Measurements from ENCODE around the gene RHOT2. TPM values are rescaled to one million over a fixed set of nuclear protein-coding genes. Genes with fewer than 3 reads are reported as not detected.

RHOT2 gene
- total RNA-seq, 1 experiment from 2014 or later = 98.5 TPM

DNA sequence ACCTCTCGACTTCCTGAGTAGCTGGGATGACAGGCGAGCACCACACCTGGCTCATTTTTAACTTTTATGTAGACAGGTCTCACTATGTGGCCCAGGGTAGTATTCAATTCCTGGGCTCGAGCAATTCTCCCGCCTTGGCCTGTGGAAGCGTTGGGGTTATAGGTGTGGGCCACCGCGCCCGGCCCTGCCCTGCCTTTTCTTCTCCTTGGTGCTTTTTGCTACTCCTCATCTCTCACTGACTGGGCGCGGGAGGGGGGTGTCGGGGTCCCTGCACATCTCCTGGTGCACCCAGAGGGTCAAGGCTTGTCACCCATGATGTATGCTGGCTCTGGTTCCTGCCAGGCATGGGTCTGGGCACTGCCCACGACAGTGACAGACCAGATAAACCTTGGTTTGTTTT lies 23.4 kb upstream of the RHOT2 start:
- no peak for ATAC-seq
- peak overlapping the region; percentile 33; the same call in 1 of the 2 replicates for H3K9ac ChIP-seq (ENCODE audit: low read length)
- H3K4me3 ChIP-seq (replicated peaks in 1 of 2; ENCODE audit: low read depth in 1 of 2, low read length in 2 of 2) = no peak overlapping the region
- TF ChIP-seq TCF7L2 (IDR thresholded peaks at IDR 0.05; ENCODE audit: borderline replicate concordance, extremely low read depth, insufficient read depth, insufficient read length) = no peak
- no peak for TF ChIP-seq EGR1 (IDR thresholded peaks at IDR 0.05; ENCODE audit: low read depth)
- no peak for TF ChIP-seq RAD21 (IDR thresholded peaks at IDR 0.05; ENCODE audit: low read depth)
- TF ChIP-seq, protein P1, sequence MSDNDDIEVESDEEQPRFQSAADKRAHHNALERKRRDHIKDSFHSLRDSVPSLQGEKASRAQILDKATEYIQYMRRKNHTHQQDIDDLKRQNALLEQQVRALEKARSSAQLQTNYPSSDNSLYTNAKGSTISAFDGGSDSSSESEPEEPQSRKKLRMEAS (IDR thresholded peaks at IDR 0.05) = no peak
- H4K20me1 ChIP-seq (ENCODE audit: insufficient read depth) = no peaks in the 10 kb centered on the region
- no peaks in the 10 kb centered on the region for H3K36me3 ChIP-seq (ENCODE audit: control insufficient read depth in 1 of 2, insufficient read depth in 2 of 2, low read length in 2 of 2)
- no peak for DNase-seq (ENCODE audit: low read depth, low spot score)
- BruUV-seq (replicated peaks) = no TSS peak
- peaks cover 23% of the 10 kb centered on the region for H3K79me2 ChIP-seq (ENCODE audit: insufficient read depth, low read length)
- POLR2A ChIA-PET = no interaction called here
- intact Hi-C loops (cut with micrococcal nuclease) = no loop called here
- no peak overlapping the region for H2AFZ ChIP-seq (ENCODE audit: low read depth, low read length, poor library complexity, severe bottlenecking)
- H3K9me3 ChIP-seq (ENCODE audit: control insufficient read depth in 1 of 2, insufficient read depth in 1 of 2, low read depth in 1 of 2, low read length in 2 of 2) = no peaks in the 10 kb centered on the region
- H3K9me2 ChIP-seq (ENCODE audit: insufficient read depth) = no peaks in the 10 kb centered on the region
- peak overlapping the region; percentile 96 for H3K27ac ChIP-seq (ENCODE audit: low read depth, low read length)
- RAD21 ChIA-PET (ENCODE audit: low non-redundant PET in 1 of 2, low total read pairs in 2 of 2, uncharacterized antibody in 2 of 2, unreplicated experiment in 2 of 2) = no interaction called here
- H3K4me2 ChIP-seq (ENCODE audit: low read length) = peak overlapping the region; percentile 54
- CTCF ChIA-PET = no interaction called here
- no peaks in the 10 kb centered on the region for H3K27me3 ChIP-seq (ENCODE audit: insufficient read depth, low read length)
- H3K4me1 ChIP-seq (ENCODE audit: control insufficient read depth in 1 of 2, insufficient read depth in 2 of 2, low read length in 2 of 2) = peaks cover 14 to 51% of the 10 kb centered on the region in 2 experiments

DNA sequence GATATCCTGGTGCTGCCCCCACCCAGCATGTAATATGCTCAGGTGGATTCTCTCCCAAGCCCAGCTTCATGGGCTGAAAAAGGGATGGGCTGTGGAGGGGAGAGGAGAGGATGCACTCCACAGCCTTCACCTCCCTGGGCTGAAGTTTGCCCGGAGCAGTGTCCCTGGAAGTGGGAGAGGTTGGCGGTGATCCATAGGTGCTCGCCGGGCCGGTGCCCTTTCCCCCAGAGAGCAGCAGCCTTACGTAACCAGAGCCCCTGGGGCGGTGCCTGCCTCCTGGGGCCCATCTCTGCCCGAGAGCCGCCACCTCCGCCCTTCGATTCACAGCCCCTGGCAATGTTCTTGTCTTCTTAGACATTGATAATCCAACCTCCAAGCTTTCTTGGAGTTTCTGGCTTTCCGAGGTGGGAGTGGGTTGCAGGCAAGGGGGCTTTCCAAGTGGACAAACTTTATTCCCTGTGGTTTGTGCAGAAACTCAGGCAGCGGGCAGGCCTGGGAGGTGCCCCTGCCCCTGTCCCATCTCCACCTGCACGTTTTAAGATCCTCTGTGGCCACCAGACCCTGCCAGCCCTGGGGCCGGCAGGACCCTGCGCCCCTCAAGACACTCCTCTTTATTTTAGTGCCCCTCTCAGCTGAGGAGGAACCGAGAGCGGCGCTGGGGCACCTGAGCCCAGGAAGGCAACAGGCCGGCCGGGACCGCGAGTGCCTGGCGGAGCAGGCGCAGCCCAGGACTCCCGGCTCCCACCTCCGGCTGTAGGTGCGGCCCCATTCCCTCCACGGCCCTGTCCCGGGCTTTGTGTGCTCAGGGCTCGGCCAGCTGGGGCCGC lies 21.9 kb upstream of the RHOT2 start:
- H3K79me2 ChIP-seq (ENCODE audit: insufficient read depth, low read length) = peaks cover 38% of the 10 kb centered on the region

More for the DNA sequence above, 21.9 kb upstream of the RHOT2 start:
- DNase-seq (ENCODE audit: low read depth, low spot score) = no peak
- intact Hi-C loops (cut with micrococcal nuclease) = no loop called here
- Histone ChIP-seq H3K36me3 (ENCODE audit: control insufficient read depth in 1 of 2, insufficient read depth in 2 of 2, low read length in 2 of 2) (no peaks in the 10 kb centered on the region), H3K4me3 (replicated peaks in 1 of 2; ENCODE audit: low read depth in 1 of 2, low read length in 2 of 2) (no peak overlapping the region), H3K27ac (ENCODE audit: low read depth, low read length) (peak overlapping the region; percentile 96), H3K9me3 (ENCODE audit: control insufficient read depth in 1 of 2, insufficient read depth in 1 of 2, low read depth in 1 of 2, low read length in 2 of 2) (no peaks in the 10 kb centered on the region), H3K4me1 (ENCODE audit: control insufficient read depth in 1 of 2, insufficient read depth in 2 of 2, low read length in 2 of 2) (peaks cover 19 to 60% of the 10 kb centered on the region in 2 experiments), H3K9me2 (ENCODE audit: insufficient read depth) (no peaks in the 10 kb centered on the region), H4K20me1 (ENCODE audit: insufficient read depth) (no peaks in the 10 kb centered on the region), H2AFZ (ENCODE audit: low read depth, low read length, poor library complexity, severe bottlenecking) (no peak overlapping the region), H3K27me3 (ENCODE audit: insufficient read depth, low read length) (no peaks in the 10 kb centered on the region), H3K9ac (ENCODE audit: low read length) (peak overlapping the region; percentile 43), H3K4me2 (ENCODE audit: low read length) (peak overlapping the region; percentile 54)
- ChIA-PET POLR2A (no interaction called here), CTCF (no interaction called here), RAD21 (ENCODE audit: low non-redundant PET in 1 of 2, low total read pairs in 2 of 2, uncharacterized antibody in 2 of 2, unreplicated experiment in 2 of 2) (no interaction called here)
- TF ChIP-seq ELF1 (IDR thresholded peaks at IDR 0.05; ENCODE audit: borderline replicate concordance, low read depth) (no peak), EZH2phosphoT487 (IDR thresholded peaks at IDR 0.05; ENCODE audit: borderline replicate concordance) (no peak)
- TF ChIP-seq, protein P1 (IDR thresholded peaks at IDR 0.05) = no peak
- no peak for ATAC-seq
- BruUV-seq (replicated peaks) = no TSS peak

Measured in HCT116 (cell line).